Breast epithelium (tissue), 4 donors: ENCODE results near the gene UGT1A4. TPM values are rescaled to one million over a fixed set of nuclear protein-coding genes. Genes with fewer than 3 reads are reported as not detected.

Experiments
- DNase-seq, 2 donors: peaks; one replicate each; pipeline ENCODE4 v3.0.0-alpha.2; 2019; ENCODE audit warnings: low spot score in 2 of 2
- H3K27ac ChIP-seq, 2 donors: fragments of 200-600 bp; sonication (generic) in 1 of 2; one replicate each; pipeline ENCODE4 v1.5.1; 2016 to 2019; ENCODE audit warnings: mild to moderate bottlenecking in 1 of 2
- H3K27me3 ChIP-seq, 2 donors: fragments of 200-600 bp; sonication (generic) in 1 of 2; one replicate each; pipeline versions ENCODE4 v1.5.1 to v1.6.0; 2017 to 2019; ENCODE audit warnings: control low read depth in 1 of 2, mild to moderate bottlenecking in 1 of 2
- H3K36me3 ChIP-seq: fragments of 200-600 bp; one replicate; pipeline ENCODE4 v1.5.1; 2019
- H3K4me1 ChIP-seq, 2 donors: fragments of 200-600 bp; sonication (generic); one replicate each; pipeline ENCODE4 v1.5.1; 2016 to 2019; ENCODE audit warnings: control low read depth in 1 of 2
- H3K4me3 ChIP-seq, 3 donors: fragments of 200-600 bp; sonication (generic); 1 replicate in 2 of 3; 2 replicates in 1 of 3; pipeline ENCODE4 v1.5.1; 2016 to 2019; ENCODE audit warnings: mild to moderate bottlenecking in 3 of 3, moderate library complexity in 2 of 3
- H3K9me3 ChIP-seq, 2 donors: fragments of 200-600 bp; sonication (generic) in 1 of 2; one replicate each; pipeline ENCODE4 v1.5.1; 2016 to 2019; ENCODE audit warnings: control low read depth in 1 of 2
- CTCF ChIP-seq, 3 donors: fragments of 450-650 bp; IDR thresholded peaks; one replicate each; pipeline ENCODE4 v1.5.1; 2016 to 2017; ENCODE audit warnings: antibody characterized with exemption in 3 of 3, mild to moderate bottlenecking in 3 of 3, moderate library complexity in 3 of 3
- POLR2A ChIP-seq: fragments of 450-650 bp; IDR thresholded peaks from one replicate; pipeline ENCODE4 v1.6.1; 2016; ENCODE audit warnings: antibody characterized with exemption, mild to moderate bottlenecking, moderate library complexity
- POLR2AphosphoS5 ChIP-seq, 3 donors: sonication (generic); formaldehyde crosslinking; IDR thresholded peaks; one replicate each; pipeline ENCODE4 v1.6.1; 2017; ENCODE audit warnings: antibody characterized with exemption in 3 of 3
- intact Hi-C: fragments of 100-400 bp; cut with DNase I; formaldehyde crosslinking; loops from one replicate; pipeline ENCODE4 v1.15.1; 2023; ENCODE audit warnings: low total_unique reads
- total RNA-seq, 3 donors: library from RNA; depleted of rRNA; stranded (reverse); fragments of >200 nt; gene quantifications; one replicate each; pipeline ENCODE4 v1.1.0, GENCODE V29; 2016

UGT1A4 gene
- total RNA-seq, 3 donors from 2014 or later = not detected

- Histone ChIP-seq H3K27ac (no peak overlapping the region), H3K4me3 (no peak overlapping the region), H3K36me3 (no peaks in the 10 kb centered on the region), H3K27me3 (no peaks in the 10 kb centered on the region), H3K4me1 (no peaks in the 10 kb centered on the region), H3K9me3 (no peaks in the 10 kb centered on the region)
- TF ChIP-seq POLR2AphosphoS5 (IDR thresholded peaks at IDR 0.05) (no peak), POLR2A (no peak), CTCF (IDR thresholded peaks at IDR 0.05) (no peak)
- intact Hi-C loops = no loop called here
- no peak for DNase-seq
These were observed 88.8 kb downstream of the UGT1A4 start for GRCh38 chr2:233807215-233807865.

- DNase-seq = no peak
- H3K27me3 ChIP-seq = no peaks in the 10 kb centered on the region
These were observed 89.7 kb downstream of the UGT1A4 start for GRCh38 chr2:233807966-233808935.

GRCh38 chr2:233810385-233810784 is 91.8 kb downstream of the UGT1A4 start:
- Histone ChIP-seq H3K27ac (no peak overlapping the region), H3K4me1 (no peaks in the 10 kb centered on the region), H3K9me3 (no peaks in the 10 kb centered on the region), H3K36me3 (no peaks in the 10 kb centered on the region), H3K27me3 (no peaks in the 10 kb centered on the region), H3K4me3 (no peak overlapping the region)
- TF ChIP-seq POLR2A (no peak), CTCF (IDR thresholded peaks at IDR 0.05) (no peak), POLR2AphosphoS5 (IDR thresholded peaks at IDR 0.05) (no peak)
- DNase-seq = no peak
- intact Hi-C loops = no loop called here

More at GRCh38 chr2:233807966-233808935, 89.7 kb downstream of the UGT1A4 start:
- intact Hi-C loops = no loop called here
- H3K4me1 ChIP-seq = no peaks in the 10 kb centered on the region
- H3K9me3 ChIP-seq = no peaks in the 10 kb centered on the region
- no peak overlapping the region for H3K4me3 ChIP-seq
- no peak overlapping the region for H3K27ac ChIP-seq
- H3K36me3 ChIP-seq = no peaks in the 10 kb centered on the region
- no peak for TF ChIP-seq POLR2A
- TF ChIP-seq CTCF (IDR thresholded peaks at IDR 0.05) = no peak
- no peak for TF ChIP-seq POLR2AphosphoS5 (IDR thresholded peaks at IDR 0.05)

GRCh38 chr2:233811087-233811486 is 92.6 kb downstream of the UGT1A4 start:
- Histone ChIP-seq H3K36me3 (no peaks in the 10 kb centered on the region), H3K9me3 (no peaks in the 10 kb centered on the region), H3K4me3 (no peak overlapping the region), H3K27ac (no peak overlapping the region), H3K27me3 (no peaks in the 10 kb centered on the region), H3K4me1 (no peaks in the 10 kb centered on the region)
- intact Hi-C loops = no loop called here
- no peak for DNase-seq
- no peak for TF ChIP-seq POLR2A
- no peak for TF ChIP-seq CTCF (IDR thresholded peaks at IDR 0.05)
- no peak for TF ChIP-seq POLR2AphosphoS5 (IDR thresholded peaks at IDR 0.05)

- no peaks in the 10 kb centered on the region for H3K36me3 ChIP-seq
- intact Hi-C loops = no loop called here
- no peak overlapping the region for H3K4me3 ChIP-seq
- TF ChIP-seq POLR2A = no peak
- no peak for TF ChIP-seq POLR2AphosphoS5 (IDR thresholded peaks at IDR 0.05)
- TF ChIP-seq CTCF (IDR thresholded peaks at IDR 0.05) = no peak
- H3K27ac ChIP-seq = no peak overlapping the region
- no peaks in the 10 kb centered on the region for H3K4me1 ChIP-seq
- no peaks in the 10 kb centered on the region for H3K27me3 ChIP-seq
- DNase-seq = no peak
- no peaks in the 10 kb centered on the region for H3K9me3 ChIP-seq
These were observed 93.2 kb downstream of the UGT1A4 start for GRCh38 chr2:233811732-233812131.
